ENCODE data around the gene FAM50A. TPM values are rescaled to one million over a fixed set of nuclear protein-coding genes. Genes with fewer than 3 reads are reported as not detected.

The FAM50A gene
- polyA plus RNA-seq, 1 donor from 2014 or later = 68.3 TPM

DNA sequence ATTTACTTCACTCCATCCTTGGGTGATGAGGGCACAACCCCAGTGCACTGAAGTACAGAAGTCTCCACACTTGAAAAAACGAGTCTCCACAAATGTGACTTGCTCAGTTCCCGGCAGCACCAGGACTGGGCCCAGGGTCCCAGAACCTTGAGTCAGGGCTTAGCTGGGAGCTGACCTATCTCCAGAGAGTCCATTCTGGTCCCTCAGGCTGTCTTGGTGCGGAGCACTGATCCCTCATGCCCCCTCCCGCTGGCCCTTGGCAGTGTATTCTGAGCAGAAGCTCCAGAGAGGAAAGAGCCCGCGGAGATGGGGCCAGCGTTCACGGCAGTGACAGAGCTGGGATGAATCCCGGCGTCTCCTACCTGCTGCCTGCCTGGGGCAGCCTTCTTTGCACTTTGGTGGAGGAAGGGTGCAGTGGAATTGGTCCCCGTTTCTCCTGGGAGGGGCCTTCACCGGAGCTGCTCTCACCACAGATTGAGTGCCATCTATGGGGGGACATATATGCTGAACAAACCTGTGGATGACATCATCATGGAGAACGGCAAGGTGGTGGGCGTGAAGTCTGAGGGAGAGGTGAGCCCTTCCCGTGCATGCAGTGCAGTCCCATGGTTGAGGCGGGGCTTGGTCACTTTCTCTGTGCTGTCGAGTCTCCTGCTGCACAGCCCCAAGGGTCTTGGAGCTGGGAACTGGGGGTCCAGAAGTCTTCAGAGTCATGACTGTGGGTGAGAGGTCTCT is 3.2 kb upstream of the FAM50A start:
- Histone ChIP-seq H2AFZ (ENCODE audit: low read depth, low read length) (no peak overlapping the region), H3K4me2 (ENCODE audit: low read length) (no peak overlapping the region), H4K20me1 (ENCODE audit: insufficient read depth) (no peaks in the 10 kb centered on the region), H3K9me3 (ENCODE audit: low read length) (no peaks in the 10 kb centered on the region), H3K9me2 (ENCODE audit: insufficient read depth, low read length) (no peaks in the 10 kb centered on the region), H3K9ac (ENCODE audit: low read length) (no peak overlapping the region), H3K4me3 (ENCODE audit: low read length) (no peak overlapping the region), H3K36me3 (ENCODE audit: insufficient read depth, low read length) (no peaks in the 10 kb centered on the region), H3K27ac (ENCODE audit: low read length) (no peak overlapping the region), H3F3A (ENCODE audit: insufficient read depth, low read length, poor library complexity, severe bottlenecking) (no peaks in the 10 kb centered on the region), H3K79me2 (replicated peaks; ENCODE audit: insufficient read depth, low read length) (peaks cover 23% of the 10 kb centered on the region), H3K27me3 (ENCODE audit: insufficient read depth, low read depth, low read length) (no peaks in the 10 kb centered on the region)
- TF ChIP-seq, protein P1, sequence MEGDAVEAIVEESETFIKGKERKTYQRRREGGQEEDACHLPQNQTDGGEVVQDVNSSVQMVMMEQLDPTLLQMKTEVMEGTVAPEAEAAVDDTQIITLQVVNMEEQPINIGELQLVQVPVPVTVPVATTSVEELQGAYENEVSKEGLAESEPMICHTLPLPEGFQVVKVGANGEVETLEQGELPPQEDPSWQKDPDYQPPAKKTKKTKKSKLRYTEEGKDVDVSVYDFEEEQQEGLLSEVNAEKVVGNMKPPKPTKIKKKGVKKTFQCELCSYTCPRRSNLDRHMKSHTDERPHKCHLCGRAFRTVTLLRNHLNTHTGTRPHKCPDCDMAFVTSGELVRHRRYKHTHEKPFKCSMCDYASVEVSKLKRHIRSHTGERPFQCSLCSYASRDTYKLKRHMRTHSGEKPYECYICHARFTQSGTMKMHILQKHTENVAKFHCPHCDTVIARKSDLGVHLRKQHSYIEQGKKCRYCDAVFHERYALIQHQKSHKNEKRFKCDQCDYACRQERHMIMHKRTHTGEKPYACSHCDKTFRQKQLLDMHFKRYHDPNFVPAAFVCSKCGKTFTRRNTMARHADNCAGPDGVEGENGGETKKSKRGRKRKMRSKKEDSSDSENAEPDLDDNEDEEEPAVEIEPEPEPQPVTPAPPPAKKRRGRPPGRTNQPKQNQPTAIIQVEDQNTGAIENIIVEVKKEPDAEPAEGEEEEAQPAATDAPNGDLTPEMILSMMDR (IDR thresholded peaks at IDR 0.05; ENCODE audit: poor library complexity, severe bottlenecking) = no peak
- TF ChIP-seq TAF1 (IDR thresholded peaks at IDR 0.05; ENCODE audit: low read depth) = no peak
- no peak for TF ChIP-seq POLR2AphosphoS5 (IDR thresholded peaks at IDR 0.05)
- TF ChIP-seq MXI1 (conservative IDR thresholded peaks at IDR 0.05; ENCODE audit: poor library complexity, severe bottlenecking) = no peak
- no peak for TF ChIP-seq RAD21 (conservative IDR thresholded peaks at IDR 0.05)
- TF ChIP-seq, protein P2, sequence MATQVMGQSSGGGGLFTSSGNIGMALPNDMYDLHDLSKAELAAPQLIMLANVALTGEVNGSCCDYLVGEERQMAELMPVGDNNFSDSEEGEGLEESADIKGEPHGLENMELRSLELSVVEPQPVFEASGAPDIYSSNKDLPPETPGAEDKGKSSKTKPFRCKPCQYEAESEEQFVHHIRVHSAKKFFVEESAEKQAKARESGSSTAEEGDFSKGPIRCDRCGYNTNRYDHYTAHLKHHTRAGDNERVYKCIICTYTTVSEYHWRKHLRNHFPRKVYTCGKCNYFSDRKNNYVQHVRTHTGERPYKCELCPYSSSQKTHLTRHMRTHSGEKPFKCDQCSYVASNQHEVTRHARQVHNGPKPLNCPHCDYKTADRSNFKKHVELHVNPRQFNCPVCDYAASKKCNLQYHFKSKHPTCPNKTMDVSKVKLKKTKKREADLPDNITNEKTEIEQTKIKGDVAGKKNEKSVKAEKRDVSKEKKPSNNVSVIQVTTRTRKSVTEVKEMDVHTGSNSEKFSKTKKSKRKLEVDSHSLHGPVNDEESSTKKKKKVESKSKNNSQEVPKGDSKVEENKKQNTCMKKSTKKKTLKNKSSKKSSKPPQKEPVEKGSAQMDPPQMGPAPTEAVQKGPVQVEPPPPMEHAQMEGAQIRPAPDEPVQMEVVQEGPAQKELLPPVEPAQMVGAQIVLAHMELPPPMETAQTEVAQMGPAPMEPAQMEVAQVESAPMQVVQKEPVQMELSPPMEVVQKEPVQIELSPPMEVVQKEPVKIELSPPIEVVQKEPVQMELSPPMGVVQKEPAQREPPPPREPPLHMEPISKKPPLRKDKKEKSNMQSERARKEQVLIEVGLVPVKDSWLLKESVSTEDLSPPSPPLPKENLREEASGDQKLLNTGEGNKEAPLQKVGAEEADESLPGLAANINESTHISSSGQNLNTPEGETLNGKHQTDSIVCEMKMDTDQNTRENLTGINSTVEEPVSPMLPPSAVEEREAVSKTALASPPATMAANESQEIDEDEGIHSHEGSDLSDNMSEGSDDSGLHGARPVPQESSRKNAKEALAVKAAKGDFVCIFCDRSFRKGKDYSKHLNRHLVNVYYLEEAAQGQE (IDR thresholded peaks at IDR 0.05; ENCODE audit: borderline replicate concordance) = no peak
- no peak for TF ChIP-seq SMC3 (conservative IDR thresholded peaks at IDR 0.05; ENCODE audit: poor library complexity)
- TF ChIP-seq EZH2 (IDR thresholded peaks at IDR 0.05; ENCODE audit: borderline replicate concordance, insufficient read depth, low read length, poor library complexity, severe bottlenecking) = no peak
- no peak for TF ChIP-seq EP300 (conservative IDR thresholded peaks at IDR 0.05; ENCODE audit: poor library complexity, severe bottlenecking)

- Histone ChIP-seq H4K20me1 (ENCODE audit: insufficient read depth) (no peaks in the 10 kb centered on the region), H3F3A (ENCODE audit: insufficient read depth, low read length, poor library complexity, severe bottlenecking) (no peaks in the 10 kb centered on the region), H3K36me3 (ENCODE audit: insufficient read depth, low read length) (no peaks in the 10 kb centered on the region), H3K9me3 (ENCODE audit: low read length) (no peaks in the 10 kb centered on the region), H2AFZ (ENCODE audit: low read depth, low read length) (no peak overlapping the region), H3K27me3 (ENCODE audit: insufficient read depth, low read depth, low read length) (no peaks in the 10 kb centered on the region), H3K9ac (ENCODE audit: low read length) (no peak overlapping the region), H3K4me2 (ENCODE audit: low read length) (no peak overlapping the region), H3K27ac (ENCODE audit: low read length) (no peak overlapping the region), H3K79me2 (replicated peaks; ENCODE audit: insufficient read depth, low read length) (peaks cover 23% of the 10 kb centered on the region), H3K4me3 (ENCODE audit: low read length) (no peak overlapping the region), H3K9me2 (ENCODE audit: insufficient read depth, low read length) (no peaks in the 10 kb centered on the region)
- TF ChIP-seq, protein P2 (IDR thresholded peaks at IDR 0.05; ENCODE audit: borderline replicate concordance) = no peak
- no peak for TF ChIP-seq MXI1 (conservative IDR thresholded peaks at IDR 0.05; ENCODE audit: poor library complexity, severe bottlenecking)
- TF ChIP-seq, protein P1 (IDR thresholded peaks at IDR 0.05; ENCODE audit: poor library complexity, severe bottlenecking) = no peak
- no peak for TF ChIP-seq RAD21 (conservative IDR thresholded peaks at IDR 0.05)
- TF ChIP-seq POLR2AphosphoS5 (IDR thresholded peaks at IDR 0.05) = no peak
- TF ChIP-seq TAF1 (IDR thresholded peaks at IDR 0.05; ENCODE audit: low read depth) = no peak
- no peak for TF ChIP-seq SMC3 (conservative IDR thresholded peaks at IDR 0.05; ENCODE audit: poor library complexity)
- TF ChIP-seq EZH2 (IDR thresholded peaks at IDR 0.05; ENCODE audit: borderline replicate concordance, insufficient read depth, low read length, poor library complexity, severe bottlenecking) = no peak
- no peak for TF ChIP-seq EP300 (conservative IDR thresholded peaks at IDR 0.05; ENCODE audit: poor library complexity, severe bottlenecking)
Observed at GRCh38 chrX:154441564-154441963, 2.4 kb upstream of the FAM50A start.
